Globus pallidus (tissue), 1 donor: ENCODE results near the gene TP53BP2.
"Not testable (repeated sequence)": the region's sequence is repeated elsewhere in the genome, so short reads cannot be mapped to it uniquely, and the experiment has no call there.

Experiments used
- DNase-seq: peaks from one replicate; pipeline ENCODE4 v3.0.0-alpha.2; 2015; ENCODE audit warnings: low spot score

The TP53BP2 gene

GRCh38 chr1:223742856-223743517 lies 102.8 kb downstream of the TP53BP2 start:
- DNase-seq = no peak

- no peak for DNase-seq
These were observed 103.9 kb downstream of the TP53BP2 start for GRCh38 chr1:223741861-223742260.

- DNase-seq = not testable (repeated sequence)
These were observed 105.6 kb downstream of the TP53BP2 start for GRCh38 chr1:223740038-223740736.

- no peak for DNase-seq
These were observed 106.2 kb downstream of the TP53BP2 start for GRCh38 chr1:223739366-223740037.

GRCh38 chr1:223738465-223739365 lies 107.0 kb downstream of the TP53BP2 start:
- no peak for DNase-seq

- DNase-seq = no peak
These were observed 108.4 kb downstream of the TP53BP2 start for GRCh38 chr1:223737342-223737741.

GRCh38 chr1:223736638-223737037 lies 109.1 kb downstream of the TP53BP2 start:
- not testable (repeated sequence) for DNase-seq

GRCh38 chr1:223733898-223734852 lies 111.6 kb downstream of the TP53BP2 start:
- DNase-seq = peak; percentile 57

GRCh38 chr1:223732993-223733798 lies 112.6 kb downstream of the TP53BP2 start:
- peak; percentile 40 for DNase-seq

GRCh38 chr1:223731133-223731770 lies 114.5 kb downstream of the TP53BP2 start:
- DNase-seq = peak; percentile 54

- no peak for DNase-seq
These were observed 115.1 kb downstream of the TP53BP2 start for GRCh38 chr1:223730479-223731132.

GRCh38 chr1:223729906-223730305 lies 115.8 kb downstream of the TP53BP2 start:
- no peak for DNase-seq
